GM03348 (cell line): ENCODE data around the gene DBNDD2.

Experiments
- DNase-seq: peaks from one replicate; pipeline ENCODE4 v3.0.0; 2012; ENCODE audit warnings: low spot score

Gene DBNDD2

GRCh38 chr20:45387274-45387673 is 20.8 kb upstream of the DBNDD2 start:
- no peak for DNase-seq

- no peak for DNase-seq
Measured at GRCh38 chr20:45390931-45391330, 17.2 kb upstream of the DBNDD2 start.

- DNase-seq = no peak
Measured at GRCh38 chr20:45391559-45391958, 16.5 kb upstream of the DBNDD2 start.

GRCh38 chr20:45392733-45393132 is 15.4 kb upstream of the DBNDD2 start:
- DNase-seq = no peak

GRCh38 chr20:45394221-45395113 is 13.6 kb upstream of the DBNDD2 start:
- no peak for DNase-seq

- DNase-seq = no peak
Measured at GRCh38 chr20:45395114-45395415, 13.0 kb upstream of the DBNDD2 start.

- no peak for DNase-seq
Measured at GRCh38 chr20:45399018-45399417, 9.1 kb upstream of the DBNDD2 start.

- DNase-seq = no peak
Measured at GRCh38 chr20:45400346-45401031, 7.6 kb upstream of the DBNDD2 start.

GRCh38 chr20:45402946-45403345 is 5.1 kb upstream of the DBNDD2 start:
- no peak for DNase-seq

GRCh38 chr20:45404438-45404837 is 3.7 kb upstream of the DBNDD2 start:
- no peak for DNase-seq

- DNase-seq = peak; percentile 43
Measured at GRCh38 chr20:45405571-45406259, 2.4 kb upstream of the DBNDD2 start.

GRCh38 chr20:45406260-45407066 is 1.6 kb upstream of the DBNDD2 start:
- peak; percentile 91 for DNase-seq

GRCh38 chr20:45407067-45407745 is 883 bp upstream of the DBNDD2 start:
- peak; percentile 62 for DNase-seq

GRCh38 chr20:45408646-45409213 is 641 bp downstream of the DBNDD2 start:
- DNase-seq = no peak

GRCh38 chr20:45409521-45410272 is 1.6 kb downstream of the DBNDD2 start:
- no peak for DNase-seq

GRCh38 chr20:45410887-45411286 is 2.8 kb downstream of the DBNDD2 start:
- DNase-seq = no peak

- no peak for DNase-seq
Measured at GRCh38 chr20:45412653-45413052, 4.6 kb downstream of the DBNDD2 start.

- DNase-seq = no peak
Measured at GRCh38 chr20:45413479-45413878, 5.4 kb downstream of the DBNDD2 start.

- peak; percentile 94 for DNase-seq
Measured at GRCh38 chr20:45415822-45416637, 7.9 kb downstream of the DBNDD2 start, which contains the start of gene PIGT. Gene PIGT (plus strand): TSS chr20:45416141. CDS start chr20:45416157, 16 bp downstream.
